ENCODE results near the gene C1orf52. TPM values are rescaled to one million over a fixed set of nuclear protein-coding genes. Genes with fewer than 3 reads are reported as not detected.

Gene C1orf52
- total RNA-seq, 4 donors from 2014 or later = 12.7 to 27.2 (median 21.0) TPM

- Histone ChIP-seq H3K4me3 (no peak overlapping the region), H3K9me3 (no peaks in the 10 kb centered on the region), H3K4me1 (peaks cover 12 to 39% (median 20%) of the 10 kb centered on the region in 3 donors), H3K27me3 (no peaks in the 10 kb centered on the region), H3K27ac (peak overlapping the region; percentile 32 to 71 (median 50)), H3K36me3 (no peaks in the 10 kb centered on the region)
- 13 to 30% methylated on average over 1 of the region's 1 CpG for WGBS, 2 donors (ENCODE audit: low coverage in 1 of 2)
- TF ChIP-seq POLR2A (IDR thresholded peaks at IDR 0.05) (no peak), CTCF (IDR thresholded peaks at IDR 0.05) (peak in 2 of 4 experiments; percentile 12 to 24)
- peak; percentile 22 for ATAC-seq
Measured at GRCh38 chr1:85240174-85240601, 19.3 kb downstream of the C1orf52 start.

GRCh38 chr1:85237613-85238012 is 21.8 kb downstream of the C1orf52 start:
- Histone ChIP-seq H3K4me3 (no peak overlapping the region), H3K27me3 (no peaks in the 10 kb centered on the region), H3K9me3 (no peaks in the 10 kb centered on the region), H3K4me1 (peaks cover 5 to 16% (median 6%) of the 10 kb centered on the region in 3 donors), H3K27ac (no peak overlapping the region), H3K36me3 (no peaks in the 10 kb centered on the region)
- WGBS, 2 donors (ENCODE audit: low coverage in 1 of 2) = 68 to 69% methylated on average over 1 of the region's 1 CpG
- TF ChIP-seq CTCF (IDR thresholded peaks at IDR 0.05) (no peak), EP300 (IDR thresholded peaks at IDR 0.05) (no peak), POLR2A (IDR thresholded peaks at IDR 0.05) (no peak), POLR2AphosphoS5 (IDR thresholded peaks at IDR 0.05) (no peak)
- ATAC-seq = no peak

GRCh38 chr1:85230305-85230977 is 29.0 kb downstream of the C1orf52 start:
- WGBS, 2 donors (ENCODE audit: low coverage in 1 of 2) = 83 to 96% methylated on average over 8 of the region's 8 CpGs

GRCh38 chr1:85229574-85230097 is 29.8 kb downstream of the C1orf52 start:
- 64 to 74% methylated on average over 5 to 6 of the region's 6 CpGs for WGBS, 2 donors (ENCODE audit: low coverage in 1 of 2)

More at GRCh38 chr1:85230305-85230977, 29.0 kb downstream of the C1orf52 start:
- TF ChIP-seq POLR2AphosphoS5 (IDR thresholded peaks at IDR 0.05) (no peak), POLR2A (IDR thresholded peaks at IDR 0.05) (no peak), EP300 (IDR thresholded peaks at IDR 0.05) (no peak), CTCF (IDR thresholded peaks at IDR 0.05) (no peak)
- Histone ChIP-seq H3K36me3 (no peaks in the 10 kb centered on the region), H3K4me1 (peaks cover 0 to 22% (median 3%) of the 10 kb centered on the region in 3 donors), H3K9me3 (no peaks in the 10 kb centered on the region), H3K27me3 (no peaks in the 10 kb centered on the region), H3K27ac (no peak overlapping the region), H3K4me3 (no peak overlapping the region)
- ATAC-seq = no peak

More at GRCh38 chr1:85229574-85230097, 29.8 kb downstream of the C1orf52 start:
- Histone ChIP-seq H3K4me3 (no peak overlapping the region), H3K36me3 (no peaks in the 10 kb centered on the region), H3K4me1 (peaks cover 0 to 30% (median 5%) of the 10 kb centered on the region in 3 donors), H3K27ac (peak overlapping the region in 1 of 4 donors; percentile 47), H3K27me3 (no peaks in the 10 kb centered on the region), H3K9me3 (no peaks in the 10 kb centered on the region)
- TF ChIP-seq EP300 (IDR thresholded peaks at IDR 0.05) = no peak
- no peak for TF ChIP-seq POLR2AphosphoS5 (IDR thresholded peaks at IDR 0.05)
- no peak for TF ChIP-seq CTCF (IDR thresholded peaks at IDR 0.05)
- no peak for ATAC-seq
